C4-2B (cell line): ENCODE data around the gene P2RY2.

Source experiments
- H3K27ac ChIP-seq: fragments of 450-650 bp; 2 replicates; pipeline ENCODE4 v1.5.1; 2017
- ZFX ChIP-seq: fragments of 450-650 bp; IDR thresholded peaks from 2 replicates; pipeline ENCODE4 v1.6.1; 2017
- TF ChIP-seq, protein P1 (sequence below): fragments of 450-650 bp; conservative IDR thresholded peaks from 2 replicates; pipeline ENCODE4 v1.5.1; 2017; ENCODE audit warnings: mild to moderate bottlenecking

Gene P2RY2

GRCh38 chr11:73262851-73263495, 44.9 kb downstream of the P2RY2 start:
- no peak for TF ChIP-seq ZFX
- TF ChIP-seq, protein P1, sequence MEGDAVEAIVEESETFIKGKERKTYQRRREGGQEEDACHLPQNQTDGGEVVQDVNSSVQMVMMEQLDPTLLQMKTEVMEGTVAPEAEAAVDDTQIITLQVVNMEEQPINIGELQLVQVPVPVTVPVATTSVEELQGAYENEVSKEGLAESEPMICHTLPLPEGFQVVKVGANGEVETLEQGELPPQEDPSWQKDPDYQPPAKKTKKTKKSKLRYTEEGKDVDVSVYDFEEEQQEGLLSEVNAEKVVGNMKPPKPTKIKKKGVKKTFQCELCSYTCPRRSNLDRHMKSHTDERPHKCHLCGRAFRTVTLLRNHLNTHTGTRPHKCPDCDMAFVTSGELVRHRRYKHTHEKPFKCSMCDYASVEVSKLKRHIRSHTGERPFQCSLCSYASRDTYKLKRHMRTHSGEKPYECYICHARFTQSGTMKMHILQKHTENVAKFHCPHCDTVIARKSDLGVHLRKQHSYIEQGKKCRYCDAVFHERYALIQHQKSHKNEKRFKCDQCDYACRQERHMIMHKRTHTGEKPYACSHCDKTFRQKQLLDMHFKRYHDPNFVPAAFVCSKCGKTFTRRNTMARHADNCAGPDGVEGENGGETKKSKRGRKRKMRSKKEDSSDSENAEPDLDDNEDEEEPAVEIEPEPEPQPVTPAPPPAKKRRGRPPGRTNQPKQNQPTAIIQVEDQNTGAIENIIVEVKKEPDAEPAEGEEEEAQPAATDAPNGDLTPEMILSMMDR: no peak
- no peak overlapping the region for H3K27ac ChIP-seq

DNA sequence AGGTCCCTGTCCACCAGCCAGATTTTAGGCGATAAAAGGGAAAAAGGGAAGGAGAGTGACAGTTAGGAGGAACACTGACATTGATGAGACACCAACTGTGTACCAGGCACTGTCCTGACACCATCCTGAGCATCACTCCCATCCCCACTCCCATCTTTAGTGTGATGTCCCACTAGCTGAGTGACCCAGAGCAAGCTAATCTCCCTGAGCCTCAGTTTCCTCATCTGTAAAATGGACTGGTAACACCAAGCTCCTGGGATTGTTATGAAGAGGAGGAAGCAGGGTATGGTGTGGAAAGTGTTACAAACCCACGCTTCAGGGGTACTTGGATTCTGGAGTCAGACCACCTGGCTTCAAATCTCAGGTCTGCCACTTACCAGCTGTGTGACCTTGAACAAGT, 45.6 kb downstream of the P2RY2 start:
- no peak for TF ChIP-seq ZFX
- TF ChIP-seq, protein P1: no peak
- H3K27ac ChIP-seq: no peak overlapping the region

- no peak overlapping the region for H3K27ac ChIP-seq
- TF ChIP-seq, protein P1: no peak
- TF ChIP-seq ZFX: no peak
Measured at GRCh38 chr11:73265278-73265810, 47.3 kb downstream of the P2RY2 start.

DNA sequence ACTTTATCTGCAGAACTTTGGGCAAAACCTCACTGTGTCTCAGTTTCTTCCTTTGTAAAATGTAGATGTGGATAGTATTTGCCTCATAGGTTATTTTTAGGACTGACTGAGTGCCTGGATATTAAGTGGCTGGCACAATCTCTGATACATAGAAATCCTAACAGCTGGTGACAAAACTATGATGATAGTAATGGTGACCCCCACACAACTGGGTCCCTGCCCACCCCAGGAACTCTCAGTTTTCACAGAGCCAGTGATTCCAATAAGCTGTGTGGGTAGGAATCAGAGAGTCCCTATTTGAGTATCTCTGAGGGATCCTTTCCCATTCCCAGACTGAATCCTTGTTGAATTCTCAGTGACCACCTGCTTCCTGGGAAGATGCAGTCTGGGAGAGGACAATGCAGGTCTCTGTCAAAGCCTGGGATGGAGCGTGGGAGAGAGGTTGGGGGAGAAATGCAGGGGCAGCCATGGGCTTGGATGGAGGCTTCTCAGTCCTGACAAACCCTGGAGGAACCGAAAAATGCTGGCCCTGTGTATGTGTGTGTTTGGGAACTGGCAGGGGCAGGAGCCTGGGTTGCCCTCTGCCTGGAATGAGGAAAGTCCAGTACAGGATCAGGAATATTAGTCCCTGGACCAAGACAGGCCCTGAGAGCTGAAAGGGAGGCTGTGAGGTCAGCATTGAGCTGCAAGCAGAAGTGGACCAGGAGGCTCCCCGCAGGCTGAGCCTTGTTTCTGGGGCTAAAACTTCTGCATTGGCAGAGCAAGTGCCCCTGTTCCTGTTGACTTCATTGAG, 48.0 kb downstream of the P2RY2 start:
- H3K27ac ChIP-seq: no peak overlapping the region
- no peak for TF ChIP-seq ZFX
- TF ChIP-seq, protein P1: no peak

- no peak overlapping the region for H3K27ac ChIP-seq
- TF ChIP-seq, protein P1: no peak
- no peak for TF ChIP-seq ZFX
Measured at GRCh38 chr11:73266646-73267020, 48.6 kb downstream of the P2RY2 start.

DNA sequence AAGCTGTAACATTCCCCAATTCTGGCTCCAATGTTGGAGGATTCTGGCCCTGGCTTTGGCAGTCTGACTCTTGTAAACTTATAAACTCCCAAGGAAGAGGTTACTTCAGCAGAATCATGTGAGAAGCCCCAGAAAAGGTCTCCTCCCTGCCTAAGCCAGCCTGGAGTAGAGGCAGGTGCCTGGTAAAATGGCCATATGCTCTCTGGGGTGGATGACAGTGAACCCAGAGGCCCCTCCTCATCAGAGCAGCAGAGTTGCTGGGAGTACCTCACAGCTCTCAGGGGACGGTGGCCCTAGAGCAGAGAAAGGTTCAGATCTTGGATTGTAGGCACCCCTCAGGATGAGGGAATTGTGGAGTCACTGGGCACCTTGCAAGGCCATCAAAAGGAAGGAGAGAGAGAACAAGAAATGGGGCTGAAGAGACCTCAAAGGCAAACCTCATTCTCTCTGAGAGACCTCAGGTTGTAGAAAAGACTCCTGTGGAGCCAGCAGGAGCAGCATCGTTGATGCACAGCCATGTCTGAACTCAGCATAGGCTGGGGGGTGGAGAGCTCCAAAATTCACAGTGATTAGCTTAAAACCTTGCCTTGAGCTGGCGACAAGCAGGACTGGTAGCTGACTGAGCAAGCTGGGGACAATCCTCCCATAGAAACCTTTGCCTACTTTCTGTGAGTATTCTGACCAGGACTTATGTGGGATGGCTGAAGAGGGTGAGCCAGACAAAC, 49.2 kb downstream of the P2RY2 start:
- H3K27ac ChIP-seq: no peak overlapping the region
- TF ChIP-seq ZFX: no peak
- TF ChIP-seq, protein P1: no peak
